Amniotic epithelial cell (primary cell): ENCODE results near the gene HMCN2.

ENCODE experiments used
- DNase-seq: peaks from one replicate; pipeline ENCODE4 v3.0.0-alpha.2; 2010; ENCODE audit warnings: low read depth

HMCN2 gene

GRCh38 chr9:130309689-130310455 lies 44.3 kb downstream of the HMCN2 start:
- DNase-seq = no peak

GRCh38 chr9:130310456-130310855 lies 44.9 kb downstream of the HMCN2 start:
- DNase-seq = no peak

GRCh38 chr9:130311003-130311402 lies 45.4 kb downstream of the HMCN2 start:
- no peak for DNase-seq

- no peak for DNase-seq
Measured at GRCh38 chr9:130311408-130312140, 46.0 kb downstream of the HMCN2 start.

GRCh38 chr9:130313103-130313858 lies 47.7 kb downstream of the HMCN2 start:
- no peak for DNase-seq

GRCh38 chr9:130315446-130316226 lies 50.1 kb downstream of the HMCN2 start:
- no peak for DNase-seq

- DNase-seq = no peak
Measured at GRCh38 chr9:130316430-130316829, 50.9 kb downstream of the HMCN2 start.

GRCh38 chr9:130319300-130319699 lies 53.7 kb downstream of the HMCN2 start:
- DNase-seq = no peak

GRCh38 chr9:130319944-130320712 lies 54.6 kb downstream of the HMCN2 start:
- DNase-seq = no peak

GRCh38 chr9:130320723-130321481 lies 55.3 kb downstream of the HMCN2 start:
- no peak for DNase-seq

GRCh38 chr9:130321539-130321938 lies 56.0 kb downstream of the HMCN2 start:
- DNase-seq = no peak

GRCh38 chr9:130323051-130323745 lies 57.6 kb downstream of the HMCN2 start:
- no peak for DNase-seq

- no peak for DNase-seq
Measured at GRCh38 chr9:130325921-130326320, 60.4 kb downstream of the HMCN2 start.

GRCh38 chr9:130327070-130327780 lies 61.7 kb downstream of the HMCN2 start:
- DNase-seq = no peak

- peak; percentile 16 for DNase-seq
Measured at GRCh38 chr9:130327781-130328348, 62.3 kb downstream of the HMCN2 start.

- DNase-seq = peak; percentile 73
Measured at GRCh38 chr9:130328349-130328801, 62.8 kb downstream of the HMCN2 start.

- no peak for DNase-seq
Measured at GRCh38 chr9:130329061-130329460, 63.5 kb downstream of the HMCN2 start.

GRCh38 chr9:130330202-130330862 lies 64.8 kb downstream of the HMCN2 start:
- no peak for DNase-seq
